Stimulated activated CD4-positive, alpha-beta T cell treated with anti-CD3 and anti-CD28 coated beads, Interleukin-2, amount 100 ng/mL, for 48 hours (primary cell): ENCODE measurements around the gene ZFAND3.
"Not testable (repeated sequence)": the region's sequence is repeated elsewhere in the genome, so short reads cannot be mapped to it uniquely, and the experiment has no call there.

Source experiments
- DNase-seq, 2 donors: peaks; one replicate each; pipeline ENCODE4 v3.0.0-alpha.2; 2020

Gene ZFAND3

DNA sequence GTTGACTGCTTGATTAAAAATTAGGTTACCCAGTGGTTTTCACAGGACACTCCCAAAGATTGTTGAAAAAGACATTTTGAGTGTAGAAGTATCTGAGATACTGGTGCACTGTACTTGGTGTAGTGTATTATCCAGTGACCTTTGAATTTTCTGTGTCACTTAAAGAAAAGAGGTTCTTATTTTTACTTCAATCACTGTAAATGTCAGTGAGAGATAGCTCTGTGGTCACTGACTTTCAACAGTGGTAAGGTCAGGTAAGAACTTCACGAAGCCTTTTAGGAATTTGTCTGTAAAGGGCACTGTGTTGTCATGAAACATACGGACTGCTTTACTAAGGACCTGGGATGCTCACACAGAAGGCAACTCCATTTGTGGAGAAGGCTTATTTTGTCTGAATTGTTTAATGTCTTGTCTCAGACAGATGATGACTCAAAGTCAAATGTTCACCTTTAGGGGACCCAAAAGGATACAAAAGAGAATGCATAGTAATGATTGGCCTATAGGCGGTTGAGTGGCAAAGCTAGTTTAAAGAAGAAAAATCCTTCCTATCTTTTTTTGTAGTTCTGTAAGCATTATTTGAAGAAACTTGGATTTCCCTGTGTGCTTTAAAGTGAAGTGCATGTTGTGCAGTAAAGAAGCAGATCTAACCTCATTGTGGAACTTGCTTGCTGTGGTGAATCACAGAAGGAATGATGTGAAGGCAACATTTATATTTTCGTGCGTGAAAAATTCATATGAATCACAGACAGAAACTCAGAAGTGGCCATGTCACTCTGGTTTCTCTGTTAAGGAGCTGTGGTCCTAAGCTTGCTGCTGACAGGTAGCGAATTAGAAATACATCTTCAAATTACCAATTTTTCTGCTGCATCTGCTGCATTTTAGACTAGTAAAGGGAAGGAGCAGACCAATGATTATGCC lies 47.3 kb downstream of the ZFAND3 start:
- DNase-seq, result no peak

DNA sequence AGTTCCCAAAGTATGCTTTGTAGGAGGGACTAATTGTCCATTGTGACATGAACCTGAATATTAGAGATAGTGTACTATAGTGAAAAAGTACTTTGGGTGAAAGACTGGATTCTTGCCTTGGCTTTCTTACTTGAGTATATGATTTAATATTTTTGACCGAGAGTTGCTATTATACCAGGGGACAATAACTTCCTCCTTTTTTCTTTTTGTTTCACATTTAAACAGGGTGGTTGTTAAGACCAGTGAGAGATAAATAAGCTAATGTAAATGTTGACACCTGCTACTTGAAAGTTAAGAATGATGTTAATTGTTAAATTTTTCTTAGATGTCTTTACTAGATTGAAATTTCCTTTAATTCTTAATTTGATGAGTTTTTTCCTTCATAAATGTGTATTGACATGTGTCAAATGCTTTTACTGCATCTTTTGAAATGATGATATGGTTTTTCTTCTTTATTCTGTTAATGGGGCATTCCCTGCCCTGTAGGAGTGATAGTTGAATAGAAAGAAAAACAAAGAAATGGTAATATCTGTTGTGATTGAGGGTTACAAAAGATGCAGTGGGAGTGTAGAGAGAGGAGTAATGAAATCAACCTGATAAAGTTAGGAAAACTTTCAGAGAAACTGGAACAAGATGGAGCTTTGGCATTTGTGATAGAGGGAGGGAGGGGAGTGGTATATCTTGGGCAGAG lies 48.4 kb downstream of the ZFAND3 start:
- no peak for DNase-seq

DNA sequence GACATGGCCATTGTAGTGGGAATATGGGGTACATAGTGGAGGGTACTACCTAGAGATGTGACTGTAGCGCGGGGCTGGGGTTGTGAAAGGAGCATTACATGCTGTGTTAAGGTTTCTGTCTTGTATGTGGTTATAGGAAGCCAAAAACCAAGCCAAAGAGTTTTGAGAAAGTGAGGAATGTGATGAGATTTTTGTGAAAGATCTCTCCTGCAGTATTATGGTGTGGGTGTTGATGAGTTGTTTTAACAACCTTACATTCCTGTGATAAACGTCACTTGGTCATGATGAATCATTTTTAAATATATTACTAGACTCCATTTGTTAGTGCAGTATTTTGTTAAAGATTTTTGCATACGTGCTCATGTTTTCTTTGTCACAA lies 48.9 kb downstream of the ZFAND3 start:
- DNase-seq, result no peak

DNA sequence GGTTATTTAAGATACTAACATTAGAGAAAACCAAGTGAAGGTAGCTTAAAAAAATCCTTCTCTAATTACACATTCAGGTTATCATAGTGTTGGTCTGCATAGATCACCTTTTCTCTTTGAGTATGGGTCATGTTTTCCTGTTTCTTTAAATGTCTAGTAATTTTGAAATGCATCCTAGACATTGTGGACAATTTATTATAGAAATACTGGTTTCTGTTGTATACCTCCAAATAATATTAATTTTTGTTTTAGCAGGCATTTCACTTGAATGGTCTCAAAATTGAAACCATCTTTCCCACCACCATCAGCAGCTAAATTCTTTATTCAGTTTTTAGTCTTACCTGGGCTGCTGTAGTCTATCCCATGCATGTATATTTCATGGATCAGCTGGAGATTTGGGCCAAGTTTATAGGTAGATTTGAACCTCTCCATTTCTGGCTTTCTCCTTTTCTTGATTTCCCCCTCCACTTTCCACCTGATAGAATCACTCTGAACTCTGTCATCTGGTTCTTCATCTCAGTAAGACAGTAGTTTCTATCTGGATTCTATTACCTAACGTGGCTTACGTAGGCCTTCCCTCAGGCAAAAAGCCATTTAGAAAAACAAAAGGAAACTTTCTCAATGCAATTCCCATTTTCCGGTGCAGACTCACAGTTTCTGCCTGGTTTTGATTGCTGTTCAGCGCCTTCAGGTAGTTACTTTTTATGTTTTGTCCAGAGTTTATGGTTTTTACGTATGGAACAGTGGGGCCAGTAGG lies 52.3 kb downstream of the ZFAND3 start:
- DNase-seq, result no peak

DNA sequence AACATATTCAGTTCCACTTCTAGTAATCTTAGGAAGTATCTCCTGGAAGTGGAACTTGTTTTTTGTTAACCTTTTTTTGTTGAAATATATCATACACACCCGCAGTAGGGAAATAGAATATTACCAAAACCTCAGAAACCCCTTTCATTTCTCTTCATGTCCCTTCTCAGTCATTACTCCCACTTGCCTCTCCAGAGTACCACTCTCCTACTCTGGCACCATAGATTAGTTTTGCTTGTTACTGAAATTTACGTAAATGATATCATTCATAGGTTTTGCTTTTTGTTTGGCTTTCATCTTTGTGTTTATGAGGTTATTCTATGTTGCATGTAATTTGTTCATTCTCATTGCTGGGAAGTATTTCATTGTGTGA lies 52.8 kb downstream of the ZFAND3 start:
- DNase-seq, result no peak

DNA sequence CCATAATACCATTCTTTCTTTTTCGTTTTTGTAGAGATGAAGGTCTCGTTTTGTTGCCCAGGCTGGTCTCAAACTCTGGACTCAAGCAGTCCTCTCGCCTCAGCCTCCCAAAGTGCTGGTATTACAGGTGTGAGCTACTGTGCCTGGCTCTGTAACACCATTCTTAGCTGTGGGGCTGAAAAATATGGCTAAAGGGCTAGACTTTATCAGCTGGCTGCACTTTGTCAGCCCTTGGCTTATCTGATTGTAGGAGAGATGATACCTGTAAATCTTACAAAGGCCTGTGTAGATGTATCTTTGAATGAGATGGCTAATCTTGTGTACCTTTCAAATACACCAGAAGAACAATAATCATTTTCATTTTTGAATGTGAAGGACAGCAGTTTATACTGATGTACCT lies 55.2 kb downstream of the ZFAND3 start:
- no peak for DNase-seq

DNA sequence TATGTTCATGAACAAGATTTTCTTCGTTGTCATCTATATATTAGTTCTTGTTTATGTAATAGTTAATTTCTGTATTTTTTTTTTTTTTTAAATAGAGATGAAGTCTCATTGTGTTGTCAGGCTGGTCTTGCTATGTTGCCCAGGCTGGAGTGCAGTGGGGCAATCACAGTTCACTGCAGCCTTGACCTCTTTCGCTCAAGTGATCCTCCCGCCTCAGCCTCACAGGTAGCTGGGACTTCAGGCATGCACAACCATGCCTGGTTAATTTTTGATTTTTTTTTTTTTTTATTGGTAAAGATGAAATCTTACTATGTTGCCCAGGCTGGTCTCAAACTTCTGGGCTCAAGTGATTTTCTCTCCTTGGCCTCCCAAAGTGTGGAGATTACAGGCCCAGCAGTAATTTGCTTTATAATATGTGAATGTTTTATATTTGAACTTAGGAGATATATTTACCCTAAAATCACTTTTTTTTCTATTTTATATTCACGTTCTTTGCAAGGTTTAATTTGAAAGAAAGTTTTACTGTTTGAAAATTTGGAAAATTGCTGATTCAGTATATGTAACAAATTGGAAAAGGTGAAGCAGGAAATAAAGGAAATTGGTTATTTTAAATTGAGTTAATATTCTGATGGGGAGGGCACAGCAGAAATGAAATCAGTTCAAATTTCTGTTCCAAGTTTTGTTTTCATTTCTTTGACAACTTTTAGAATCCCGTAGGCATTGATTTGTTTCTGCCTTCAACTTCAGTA lies 56.2 kb downstream of the ZFAND3 start:
- no peak for DNase-seq

- no peak for DNase-seq
Observed at GRCh38 chr6:37876843-37877242, 57.3 kb downstream of the ZFAND3 start.

DNA sequence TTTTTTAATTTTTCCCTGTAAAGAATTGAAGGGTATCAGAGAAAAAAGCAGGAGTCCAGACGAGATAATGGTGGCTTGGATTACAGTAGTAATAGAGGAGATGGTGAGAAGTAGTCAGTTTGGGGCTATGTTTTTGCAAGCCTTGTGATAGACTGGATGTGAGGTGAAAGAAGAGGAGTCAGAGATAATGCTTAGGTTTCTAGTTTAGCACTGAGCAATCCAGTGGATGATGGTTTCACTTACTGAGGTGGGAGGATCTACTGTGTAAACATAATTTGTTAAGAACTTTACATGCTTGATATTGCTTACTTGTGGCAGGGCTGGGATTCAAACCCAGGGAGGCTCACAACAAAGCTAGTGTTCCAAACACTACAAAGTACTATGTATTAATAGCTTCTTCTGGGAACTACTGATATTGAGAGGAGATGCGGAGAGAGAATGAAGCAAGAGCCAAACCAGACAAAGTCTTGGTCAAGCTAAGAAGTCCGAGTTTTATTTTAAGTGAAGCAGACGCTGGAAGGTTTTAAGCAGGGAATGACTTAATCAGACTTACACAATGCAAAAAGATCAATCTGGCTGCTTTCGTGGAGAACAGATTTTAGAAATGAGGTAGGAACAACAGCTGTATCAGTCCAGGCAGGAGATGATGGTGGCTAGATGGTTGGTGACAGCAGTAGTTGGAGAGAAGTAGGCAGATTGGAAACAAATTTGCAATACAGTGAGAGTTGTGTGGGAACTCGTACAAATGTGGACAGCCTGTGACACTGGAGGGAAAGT lies 58.0 kb downstream of the ZFAND3 start:
- no peak for DNase-seq

DNA sequence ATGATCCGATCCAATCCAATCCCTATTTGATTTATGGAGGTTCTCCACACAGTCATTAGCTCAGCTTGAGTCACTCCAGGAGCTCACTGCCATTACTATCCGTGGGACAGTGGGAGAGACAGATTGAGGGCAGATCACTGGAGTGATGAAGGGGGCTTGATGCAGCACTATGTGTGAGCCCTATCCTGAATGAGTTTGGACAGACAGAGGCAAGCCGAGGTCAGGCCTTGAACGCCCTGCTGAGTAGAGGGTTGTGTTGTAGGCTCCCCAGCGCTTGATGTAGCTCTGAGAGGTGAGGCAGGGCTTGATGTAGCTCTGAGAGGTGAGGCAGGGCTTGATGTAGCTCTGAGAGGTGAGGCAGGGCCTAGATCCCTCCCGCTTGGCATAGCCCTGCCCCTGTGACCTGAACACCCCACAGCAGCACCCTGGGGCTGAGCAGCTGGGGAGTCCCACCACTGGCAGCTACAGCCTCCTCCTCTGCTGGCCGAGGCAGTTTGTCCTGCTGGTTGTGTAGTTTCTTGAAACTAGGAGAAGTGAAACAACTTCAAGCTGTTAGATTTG lies 58.7 kb downstream of the ZFAND3 start:
- no peak for DNase-seq

- DNase-seq, result not testable (repeated sequence)
Observed at GRCh38 chr6:37880602-37881001, 61.1 kb downstream of the ZFAND3 start.

GRCh38 chr6:37882292-37882691 lies 62.8 kb downstream of the ZFAND3 start:
- no peak for DNase-seq

DNA sequence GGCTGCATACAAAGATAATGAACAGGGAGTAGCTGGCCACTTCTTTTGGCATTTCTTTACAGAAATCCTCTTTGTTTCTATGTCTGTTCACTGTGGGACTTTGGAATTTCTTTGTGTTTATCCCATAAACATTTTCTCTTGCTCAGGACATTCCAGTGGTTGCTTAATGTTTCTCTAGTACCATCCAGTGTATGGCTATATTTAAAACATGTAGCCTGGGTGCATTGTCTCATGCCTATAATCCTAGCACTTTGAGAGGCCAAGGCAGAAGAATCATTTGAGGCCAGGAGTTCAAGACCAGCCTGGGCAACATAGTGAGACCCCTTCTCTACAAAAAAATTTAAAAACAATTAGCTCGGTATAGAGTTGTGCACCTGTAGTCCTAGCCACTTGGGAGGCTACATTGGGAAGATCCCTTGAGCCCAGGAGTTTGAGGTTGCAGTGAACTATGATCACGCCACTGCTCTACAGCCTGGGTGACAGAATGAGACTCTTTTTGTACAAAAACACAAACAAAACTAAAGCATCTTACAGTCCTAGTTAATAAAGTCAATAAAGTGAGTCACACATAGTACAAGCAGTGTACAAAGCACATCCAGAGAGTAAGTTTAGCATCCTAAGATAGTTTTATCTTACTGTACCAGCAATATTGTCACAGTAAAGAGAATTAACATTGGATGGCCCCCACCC lies 63.3 kb downstream of the ZFAND3 start:
- no peak for DNase-seq

- DNase-seq, result no peak
Observed at GRCh38 chr6:37884548-37884947, 65.0 kb downstream of the ZFAND3 start.

DNA sequence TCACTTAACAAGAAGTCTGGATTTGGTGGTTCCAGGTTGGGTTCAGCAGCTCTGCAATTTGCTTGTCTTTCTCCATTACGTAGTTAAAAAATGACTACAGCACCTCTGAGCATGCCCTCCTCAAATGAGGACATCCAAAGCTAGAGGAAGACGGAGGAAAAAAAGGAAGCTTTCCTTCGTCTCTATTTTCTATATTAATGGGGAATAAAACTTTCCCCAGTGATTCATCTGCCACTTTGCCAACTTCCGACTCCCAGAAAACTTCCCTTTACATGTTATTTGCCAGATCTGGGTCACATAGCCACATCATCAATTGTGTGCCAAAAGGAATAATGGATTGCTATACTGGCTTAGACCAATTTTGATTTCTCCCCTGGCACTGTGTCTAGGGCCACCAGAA lies 69.5 kb downstream of the ZFAND3 start:
- no peak for DNase-seq

DNA sequence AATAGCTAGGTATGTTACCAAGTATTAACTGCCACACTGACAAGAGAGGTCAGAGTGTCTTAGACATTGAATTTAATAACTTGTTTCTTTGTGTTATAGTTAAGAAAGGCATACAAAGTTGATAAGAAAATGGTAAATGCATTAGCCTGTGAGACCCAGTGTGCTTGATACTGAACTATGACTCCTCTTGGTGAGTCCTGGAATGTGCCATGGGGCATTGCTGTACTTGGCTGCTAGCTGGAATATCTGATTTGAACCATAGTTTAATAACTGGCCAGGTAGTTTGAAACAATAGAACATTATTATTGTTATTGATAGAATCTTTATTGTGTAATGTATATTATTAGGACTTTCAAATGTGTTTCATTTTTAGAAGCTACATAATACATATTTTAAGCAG lies 70.0 kb downstream of the ZFAND3 start:
- no peak for DNase-seq

- DNase-seq, result no peak
Observed at GRCh38 chr6:37891072-37891471, 71.5 kb downstream of the ZFAND3 start.

DNA sequence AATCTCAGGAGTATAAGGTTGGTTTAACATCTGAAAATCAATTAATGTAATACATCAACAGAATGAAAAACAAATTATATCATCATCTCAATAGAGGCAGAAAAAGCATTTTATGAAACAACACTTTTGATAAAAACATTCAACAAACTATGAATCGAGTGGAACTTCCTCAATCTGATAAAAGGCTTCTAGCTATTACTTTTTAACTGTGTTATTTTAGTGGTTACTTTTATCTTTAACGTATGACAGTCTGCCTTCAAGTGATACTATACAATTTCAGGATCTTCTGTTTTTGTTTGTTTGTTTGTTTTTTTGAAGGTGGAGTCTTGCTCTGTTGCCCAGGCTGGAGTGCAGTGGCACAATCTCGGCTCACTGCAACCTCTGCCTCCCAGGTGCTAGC lies 73.7 kb downstream of the ZFAND3 start:
- no peak for DNase-seq

DNA sequence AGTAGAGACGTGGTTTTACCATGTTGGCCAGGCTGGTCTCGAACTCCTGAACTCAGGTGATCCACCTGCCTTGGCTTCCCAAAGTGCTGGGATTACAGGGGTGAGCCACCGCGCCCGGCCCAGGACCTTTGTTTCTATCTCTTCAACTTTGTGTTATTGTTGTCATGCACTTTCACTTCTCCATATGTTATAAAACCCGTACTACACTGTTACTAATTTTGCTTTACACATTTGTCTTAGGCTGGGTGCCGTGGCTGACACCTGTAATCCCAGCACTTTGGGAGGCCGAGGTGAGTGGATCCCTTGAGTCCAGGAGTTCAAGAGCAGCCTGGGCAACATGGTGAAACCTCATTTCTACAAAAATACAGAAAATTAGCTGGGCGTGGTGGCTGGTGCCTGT lies 74.2 kb downstream of the ZFAND3 start:
- not testable (repeated sequence) for DNase-seq

- DNase-seq, result no peak
Observed at GRCh38 chr6:37894585-37894984, 75.1 kb downstream of the ZFAND3 start.

GRCh38 chr6:37897321-37897720 lies 77.8 kb downstream of the ZFAND3 start:
- no peak for DNase-seq
